ENCODE data around the gene PID1. TPM values are rescaled to one million over a fixed set of nuclear protein-coding genes. Genes with fewer than 3 reads are reported as not detected.

The PID1 gene
- total RNA-seq, 2 donors from 2014 or later = 30.2 to 40.3 TPM

DNA sequence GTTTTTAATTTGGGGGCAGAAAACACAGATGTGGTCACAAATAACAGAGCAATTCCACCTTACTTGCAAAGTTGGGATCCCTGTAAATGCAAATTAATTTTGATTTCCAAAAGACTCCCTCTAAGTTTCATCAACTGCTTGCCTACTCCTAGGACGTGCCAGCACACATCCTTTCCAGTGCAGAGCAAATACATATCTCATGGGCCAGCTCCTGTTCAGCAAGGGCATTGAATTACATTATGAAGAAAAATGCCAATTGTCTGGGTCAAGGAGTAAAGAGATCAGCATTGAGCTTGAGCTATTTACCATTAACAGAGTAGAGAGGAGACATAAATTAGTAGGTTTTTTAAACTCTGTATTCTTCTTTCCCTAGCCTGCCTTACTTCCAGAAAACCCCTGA is 18.8 kb downstream of the PID1 start:
- H3K9me3 ChIP-seq = no peaks in the 10 kb centered on the region
- H3K9ac ChIP-seq (ENCODE audit: low read depth in 2 of 2, low read length in 2 of 2) = no peak overlapping the region
- no peaks in the 10 kb centered on the region for H3K36me3 ChIP-seq
- TF ChIP-seq, protein P1, sequence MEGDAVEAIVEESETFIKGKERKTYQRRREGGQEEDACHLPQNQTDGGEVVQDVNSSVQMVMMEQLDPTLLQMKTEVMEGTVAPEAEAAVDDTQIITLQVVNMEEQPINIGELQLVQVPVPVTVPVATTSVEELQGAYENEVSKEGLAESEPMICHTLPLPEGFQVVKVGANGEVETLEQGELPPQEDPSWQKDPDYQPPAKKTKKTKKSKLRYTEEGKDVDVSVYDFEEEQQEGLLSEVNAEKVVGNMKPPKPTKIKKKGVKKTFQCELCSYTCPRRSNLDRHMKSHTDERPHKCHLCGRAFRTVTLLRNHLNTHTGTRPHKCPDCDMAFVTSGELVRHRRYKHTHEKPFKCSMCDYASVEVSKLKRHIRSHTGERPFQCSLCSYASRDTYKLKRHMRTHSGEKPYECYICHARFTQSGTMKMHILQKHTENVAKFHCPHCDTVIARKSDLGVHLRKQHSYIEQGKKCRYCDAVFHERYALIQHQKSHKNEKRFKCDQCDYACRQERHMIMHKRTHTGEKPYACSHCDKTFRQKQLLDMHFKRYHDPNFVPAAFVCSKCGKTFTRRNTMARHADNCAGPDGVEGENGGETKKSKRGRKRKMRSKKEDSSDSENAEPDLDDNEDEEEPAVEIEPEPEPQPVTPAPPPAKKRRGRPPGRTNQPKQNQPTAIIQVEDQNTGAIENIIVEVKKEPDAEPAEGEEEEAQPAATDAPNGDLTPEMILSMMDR (IDR thresholded peaks at IDR 0.05) = no peak
- intact Hi-C loops (cut with DNase I) = no loop called here
- no peak overlapping the region for H3K27ac ChIP-seq
- no peak overlapping the region for H3K4me3 ChIP-seq
- no peak for DNase-seq
- H3K4me1 ChIP-seq = no peaks in the 10 kb centered on the region
- H3K27me3 ChIP-seq = no peaks in the 10 kb centered on the region

DNA sequence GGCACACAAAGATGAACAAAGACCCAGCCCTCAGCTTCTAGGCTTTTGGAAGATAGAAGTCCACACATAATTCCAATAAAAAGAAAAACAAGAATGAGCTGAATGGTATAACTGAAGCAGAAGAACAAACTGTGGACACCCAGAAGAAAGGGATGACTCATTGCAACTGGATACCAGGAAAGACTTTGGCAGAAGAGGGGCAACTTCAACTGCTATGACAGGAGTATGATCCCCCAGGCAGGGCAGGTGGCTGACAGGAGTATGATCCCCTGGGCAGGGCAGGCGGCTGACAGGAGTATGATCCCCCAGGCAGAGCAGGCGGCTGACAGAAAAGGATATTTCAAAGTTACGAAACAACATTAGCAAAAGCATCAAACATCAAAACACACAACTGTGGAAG is 21.6 kb downstream of the PID1 start:
- Histone ChIP-seq H3K27me3 (no peaks in the 10 kb centered on the region), H3K9ac (ENCODE audit: low read depth in 2 of 2, low read length in 2 of 2) (no peak overlapping the region), H3K36me3 (no peaks in the 10 kb centered on the region), H3K9me3 (no peaks in the 10 kb centered on the region), H3K4me3 (no peak overlapping the region), H3K4me1 (no peaks in the 10 kb centered on the region), H3K27ac (no peak overlapping the region)
- no peak for DNase-seq
- intact Hi-C loops (cut with DNase I) = no loop called here
- TF ChIP-seq, protein P1 (IDR thresholded peaks at IDR 0.05) = no peak

DNA sequence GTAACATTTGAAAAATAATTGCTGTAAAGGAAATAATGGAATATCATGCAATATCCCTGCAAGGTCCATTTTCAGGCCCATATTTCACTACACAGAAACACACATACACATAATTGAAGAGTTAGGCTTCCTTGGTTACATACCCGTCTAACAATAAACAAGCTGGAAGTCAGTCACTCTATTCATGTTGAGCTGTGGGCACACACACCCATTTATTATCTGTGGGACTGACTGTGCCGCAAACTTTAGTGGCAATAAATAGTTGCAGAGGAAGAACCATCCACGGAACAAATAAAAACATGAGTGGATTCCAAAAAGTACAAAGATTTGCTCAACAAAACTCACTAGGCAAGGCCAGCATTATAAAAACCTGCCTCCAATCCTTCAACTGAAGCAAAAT is 24.8 kb downstream of the PID1 start:
- Histone ChIP-seq H3K27me3 (no peaks in the 10 kb centered on the region), H3K4me3 (no peak overlapping the region), H3K9ac (ENCODE audit: low read depth in 2 of 2, low read length in 2 of 2) (no peak overlapping the region), H3K4me1 (no peaks in the 10 kb centered on the region), H3K27ac (no peak overlapping the region), H3K9me3 (no peaks in the 10 kb centered on the region), H3K36me3 (no peaks in the 10 kb centered on the region)
- intact Hi-C loops (cut with DNase I) = no loop called here
- DNase-seq = no peak
- TF ChIP-seq, protein P1 (IDR thresholded peaks at IDR 0.05) = no peak

DNA sequence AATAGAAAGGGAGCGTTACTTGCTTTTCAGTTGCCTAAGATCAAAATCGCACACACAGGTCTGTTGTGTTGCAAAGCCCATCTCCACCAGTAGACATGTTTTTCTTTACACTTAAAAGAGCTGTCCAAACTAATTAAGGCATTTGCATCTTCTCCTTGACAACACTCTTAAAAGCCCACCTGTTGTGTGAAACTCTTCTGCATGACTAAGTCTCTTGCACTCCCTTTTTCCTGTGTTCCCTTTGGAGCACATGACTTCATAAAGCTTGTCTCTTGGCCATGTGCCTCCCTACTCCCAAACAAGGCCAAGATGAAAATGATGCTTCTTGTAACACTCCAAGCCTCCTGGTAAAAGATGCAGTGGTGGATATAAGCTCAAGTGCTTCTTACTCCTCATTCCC is 26.1 kb downstream of the PID1 start:
- no peak overlapping the region for H3K9ac ChIP-seq (ENCODE audit: low read depth in 2 of 2, low read length in 2 of 2)
- TF ChIP-seq, protein P1 (IDR thresholded peaks at IDR 0.05) = no peak
- no peaks in the 10 kb centered on the region for H3K9me3 ChIP-seq
- intact Hi-C loops (cut with DNase I) = no loop called here
- H3K27me3 ChIP-seq = no peaks in the 10 kb centered on the region
- no peak overlapping the region for H3K4me3 ChIP-seq
- DNase-seq = no peak
- H3K27ac ChIP-seq = no peak overlapping the region
- no peaks in the 10 kb centered on the region for H3K4me1 ChIP-seq
- H3K36me3 ChIP-seq = no peaks in the 10 kb centered on the region

DNA sequence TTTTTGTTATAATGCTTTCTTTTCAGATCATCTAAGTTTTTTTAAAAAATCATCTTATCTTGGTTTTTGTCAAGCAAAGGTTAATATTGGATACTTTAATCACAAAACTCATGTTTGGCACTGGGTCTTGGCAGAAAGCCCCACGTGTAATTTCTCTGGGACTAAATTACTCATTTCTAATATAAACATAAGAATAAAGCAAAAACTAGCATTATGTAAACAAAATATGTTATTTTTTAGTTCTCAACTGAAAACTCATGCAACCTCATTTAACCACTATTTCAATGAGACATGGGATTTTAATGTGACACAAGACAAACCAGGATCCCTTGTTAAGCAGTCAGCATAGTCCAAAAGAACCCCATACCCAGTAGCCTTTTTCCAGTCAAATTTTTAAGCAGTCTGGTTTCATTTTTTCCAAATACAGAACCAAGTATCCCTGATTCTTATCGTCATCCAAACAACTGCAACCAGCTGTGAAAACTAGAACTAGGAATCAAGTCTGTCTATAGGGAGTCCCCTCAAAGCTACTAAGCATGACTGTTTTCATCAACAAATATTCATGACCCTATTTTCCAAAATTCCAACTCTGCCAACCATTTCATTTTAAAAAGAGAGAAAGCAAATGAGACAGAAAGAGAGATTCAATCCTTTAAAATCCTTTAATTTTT is 27.1 kb downstream of the PID1 start:
- H3K9ac ChIP-seq (ENCODE audit: low read depth in 2 of 2, low read length in 2 of 2) = no peak overlapping the region
- no peaks in the 10 kb centered on the region for H3K4me1 ChIP-seq
- TF ChIP-seq, protein P1 (IDR thresholded peaks at IDR 0.05) = no peak
- intact Hi-C loops (cut with DNase I) = no loop called here
- H3K27me3 ChIP-seq = no peaks in the 10 kb centered on the region
- no peak for DNase-seq
- H3K36me3 ChIP-seq = no peaks in the 10 kb centered on the region
- no peaks in the 10 kb centered on the region for H3K9me3 ChIP-seq
- no peak overlapping the region for H3K27ac ChIP-seq
- H3K4me3 ChIP-seq = no peak overlapping the region

Data from colonic mucosa (tissue), 4 donors.